ENCODE results near the gene APBA3.

Gene APBA3

DNA sequence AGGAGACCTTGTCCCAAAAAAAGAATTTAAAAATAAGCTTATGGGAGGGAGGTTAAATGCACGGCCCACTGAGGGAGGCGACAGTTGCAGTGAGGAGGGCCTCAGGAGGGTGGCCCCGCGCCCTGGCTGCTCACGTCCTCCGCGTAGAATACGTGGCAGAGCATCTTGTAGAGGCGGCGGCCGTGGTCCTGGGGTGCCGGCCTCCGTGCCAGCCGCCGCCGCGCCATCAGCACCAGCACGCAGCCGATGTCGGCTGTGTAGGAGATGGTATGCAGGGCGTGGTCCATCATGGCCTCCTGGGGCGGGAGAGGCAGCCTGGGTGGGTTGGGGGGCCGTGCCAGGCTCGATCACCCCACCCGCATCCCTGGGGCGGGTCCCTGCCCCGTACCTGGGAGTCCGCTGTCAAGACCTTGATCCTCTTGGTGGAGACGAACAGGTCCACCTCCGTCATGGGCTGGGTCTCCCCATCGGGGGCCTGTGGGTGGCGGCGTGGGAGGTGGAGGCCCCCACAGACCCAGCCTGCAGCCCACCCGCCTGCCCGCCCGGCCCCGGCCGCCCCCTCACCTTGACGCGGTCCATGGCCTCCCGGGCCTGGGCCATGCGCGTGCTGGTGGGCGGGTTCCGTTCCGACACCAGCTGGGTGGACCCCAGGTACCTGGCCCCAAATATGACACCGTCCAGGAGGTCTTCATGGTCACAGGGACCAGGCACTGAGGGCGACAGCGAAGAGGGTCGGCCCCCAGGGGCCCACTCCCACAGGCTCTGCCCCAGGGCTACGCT lies 7.7 kb downstream of the APBA3 start:
- TF ChIP-seq CTCF (IDR thresholded peaks at IDR 0.05; ENCODE audit: control extremely low read depth, extremely low read depth, low read depth, missing control alignments), result no peak
- no peak for DNase-seq (ENCODE audit: extremely low spot score)
- ChIA-PET POLR2A (no interaction called here), CTCF (interaction anchor here (1.4 kb wide), 2 partner anchors 8 to 268 kb away, joined by 3 to 8 read pairs; partner anchors contain the start of genes APBA3 and MRPL54)

- ChIA-PET CTCF (interaction anchor here (1.4 kb wide), 1 partner anchor 9 kb away, joined by 8 read pairs; the partner anchor contains the start of genes APBA3 and MRPL54), POLR2A (no interaction called here)
- no peak for DNase-seq (ENCODE audit: extremely low spot score)
- TF ChIP-seq CTCF (IDR thresholded peaks at IDR 0.05; ENCODE audit: control extremely low read depth, extremely low read depth, low read depth, missing control alignments), result no peak
These were observed 9.0 kb downstream of the APBA3 start for GRCh38 chr19:3752492-3752891.

DNA sequence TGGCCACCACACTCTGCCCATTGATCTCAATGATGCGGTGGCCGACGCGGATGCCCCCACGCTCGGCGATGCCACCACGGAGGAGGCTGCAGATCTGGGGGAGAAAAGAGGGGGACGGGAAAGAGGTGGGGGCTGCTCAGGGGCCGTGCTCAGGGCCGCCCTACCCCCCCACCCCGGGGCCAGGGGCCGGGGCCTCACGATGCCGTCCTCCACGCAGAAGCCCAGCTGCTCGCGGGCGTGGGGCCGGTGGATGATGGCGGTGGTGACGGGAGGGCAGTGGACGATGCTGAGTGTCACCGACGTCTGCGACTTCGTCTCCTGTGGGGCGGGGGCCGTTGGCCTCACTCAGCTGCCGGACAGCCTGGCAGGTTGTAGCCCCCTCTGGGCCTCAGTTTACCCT lies 10.3 kb downstream of the APBA3 start:
- TF ChIP-seq CTCF (IDR thresholded peaks at IDR 0.05; ENCODE audit: control extremely low read depth, extremely low read depth, low read depth, missing control alignments), result no peak
- CTCF ChIA-PET, result no interaction called here
- POLR2A ChIA-PET, result no interaction called here
- DNase-seq (ENCODE audit: extremely low spot score), result no peak

- ChIA-PET CTCF (interaction anchor here (1.1 to 1.7 kb wide), 5 partner anchors 32 to 205 kb away, joined by 3 to 4 read pairs (median 3); no protein-coding TSS in a partner anchor), POLR2A (no interaction called here)
- no peak for TF ChIP-seq CTCF (IDR thresholded peaks at IDR 0.05; ENCODE audit: control extremely low read depth, extremely low read depth, low read depth, missing control alignments)
- no peak for DNase-seq (ENCODE audit: extremely low spot score)
These were observed 11.3 kb downstream of the APBA3 start for GRCh38 chr19:3750211-3750610.

DNA sequence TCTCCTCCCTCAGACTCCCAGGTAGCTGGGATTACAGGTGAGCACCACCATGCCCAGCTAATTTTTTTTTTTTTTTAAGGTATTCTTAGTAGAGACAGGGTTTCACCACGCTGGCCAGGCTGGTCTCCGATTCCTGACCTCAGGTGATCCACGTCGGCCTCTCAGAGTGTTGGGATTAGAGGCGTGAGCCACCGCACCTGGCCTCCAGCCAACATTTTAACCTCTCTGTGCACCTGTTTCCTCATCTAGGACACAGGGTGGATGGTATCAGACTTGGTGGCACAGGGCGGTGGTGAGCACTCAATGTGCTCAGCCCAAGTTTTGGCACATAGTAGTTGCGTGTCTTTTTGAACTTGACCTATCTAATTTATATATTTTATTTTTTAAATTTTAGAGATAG lies 12.5 kb downstream of the APBA3 start:
- ChIA-PET POLR2A (no interaction called here), CTCF (interaction anchor here (1.3 to 1.7 kb wide), 2 partner anchors 73 to 74 kb away, joined by 3 read pairs; no protein-coding TSS in a partner anchor)
- no peak for DNase-seq (ENCODE audit: extremely low spot score)
- TF ChIP-seq CTCF (IDR thresholded peaks at IDR 0.05; ENCODE audit: control extremely low read depth, extremely low read depth, low read depth, missing control alignments), result no peak

DNA sequence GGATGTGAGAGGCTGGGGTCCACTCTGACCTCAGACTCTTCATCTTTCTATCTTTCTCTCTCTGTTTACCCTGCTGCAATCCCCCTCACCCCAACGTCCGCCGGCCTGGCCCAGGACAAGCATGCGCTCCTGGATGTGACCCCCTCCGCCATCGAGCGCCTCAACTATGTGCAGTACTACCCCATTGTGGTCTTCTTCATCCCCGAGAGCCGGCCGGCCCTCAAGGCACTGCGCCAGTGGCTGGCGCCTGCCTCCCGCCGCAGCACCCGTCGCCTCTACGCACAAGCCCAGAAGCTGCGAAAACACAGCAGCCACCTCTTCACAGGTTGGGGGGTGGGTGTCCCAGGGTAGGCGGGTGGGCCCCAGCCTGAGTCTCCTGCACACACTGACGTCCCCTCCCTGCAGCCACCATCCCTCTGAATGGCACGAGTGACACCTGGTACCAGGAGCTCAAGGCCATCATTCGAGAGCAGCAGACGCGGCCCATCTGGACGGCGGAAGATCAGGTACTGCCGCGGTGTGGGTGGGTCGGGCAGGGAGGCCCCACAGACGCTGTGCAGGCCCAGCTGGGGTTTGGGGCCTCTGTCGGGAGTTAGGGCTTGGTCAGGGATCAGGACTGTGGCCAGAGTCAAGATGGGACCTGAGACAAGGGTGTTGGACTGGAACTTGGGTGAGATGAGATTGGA lies 15.0 kb downstream of the APBA3 start:
- CTCF ChIA-PET, result interaction anchor here (1.0 kb wide), 1 partner anchor 9 kb away, joined by 4 read pairs; no protein-coding TSS in a partner anchor
- no peak for DNase-seq (ENCODE audit: extremely low spot score)
- POLR2A ChIA-PET, result no interaction called here
- TF ChIP-seq CTCF (IDR thresholded peaks at IDR 0.05; ENCODE audit: control extremely low read depth, extremely low read depth, low read depth, missing control alignments), result no peak
